HEK293T (cell line): Measurements from ENCODE around the gene VILL.

ENCODE experiments used
- CTCF ChIA-PET: fragments of 350-600 bp; formaldehyde crosslinking; extraction: SDS; loops from one replicate; lab custom pipeline; 2021; ENCODE audit warnings: antibody characterized with exemption, inconsistent platforms; lab: Yijun Ruan, JAX
- POLR2A ChIA-PET: fragments of 350-600 bp; formaldehyde crosslinking; extraction: SDS; loops from one replicate; lab custom pipeline; 2020; ENCODE audit warnings: antibody characterized with exemption, inconsistent platforms; lab: Yijun Ruan, JAX
- DNase-seq: peaks from one replicate; pipeline ENCODE4 v3.0.0; 2012; ENCODE audit warnings: mixed read lengths; ENCODE audit errors: extremely low spot score
- ARNT ChIP-seq: fragments of 450-650 bp; IDR thresholded peaks from 2 replicates; pipeline ENCODE4 v1.6.1; 2017; ENCODE audit warnings: mild to moderate bottlenecking
- BHLHE40 ChIP-seq: fragments of 450-650 bp; IDR thresholded peaks from 2 replicates; pipeline ENCODE4 v1.6.1; 2016; ENCODE audit warnings: mild to moderate bottlenecking, moderate library complexity, borderline replicate concordance
- CTBP1 ChIP-seq: fragments of 450-650 bp; IDR thresholded peaks from 2 replicates; pipeline ENCODE4 v1.6.1; 2016; ENCODE audit warnings: borderline replicate concordance
- ELF4 ChIP-seq: fragments of 450-650 bp; IDR thresholded peaks from 2 replicates; pipeline ENCODE4 v1.6.1; 2017; ENCODE audit warnings: antibody characterized with exemption
- FOXA1 ChIP-seq: fragments of 450-650 bp; IDR thresholded peaks from 2 replicates; pipeline ENCODE4 v1.6.1; 2016; ENCODE audit warnings: mild to moderate bottlenecking
- FOXK2 ChIP-seq: fragments of 450-650 bp; IDR thresholded peaks from 2 replicates; pipeline ENCODE4 v1.6.1; 2016; ENCODE audit warnings: mild to moderate bottlenecking
- FOXM1 ChIP-seq: fragments of 450-650 bp; IDR thresholded peaks from 2 replicates; pipeline ENCODE4 v1.6.1; 2017; ENCODE audit warnings: mild to moderate bottlenecking, borderline replicate concordance
- HDGF ChIP-seq: fragments of 450-650 bp; IDR thresholded peaks from 2 replicates; pipeline ENCODE4 v1.6.1; 2017; ENCODE audit warnings: antibody characterized with exemption, borderline replicate concordance
- L3MBTL2 ChIP-seq: fragments of 450-650 bp; conservative IDR thresholded peaks from 2 replicates; pipeline ENCODE4 v1.6.1; 2016; ENCODE audit warnings: mild to moderate bottlenecking
- LEF1 ChIP-seq: fragments of 450-650 bp; IDR thresholded peaks from 2 replicates; pipeline ENCODE4 v1.6.1; 2017; ENCODE audit warnings: mild to moderate bottlenecking, borderline replicate concordance
- NFRKB ChIP-seq: fragments of 450-650 bp; IDR thresholded peaks from 2 replicates; pipeline ENCODE4 v1.6.1; 2016; ENCODE audit warnings: mild to moderate bottlenecking, moderate library complexity
- SP1 ChIP-seq: fragments of 450-650 bp; IDR thresholded peaks from 2 replicates; pipeline ENCODE4 v1.6.1; 2017
- SUZ12 ChIP-seq: fragments of 450-650 bp; IDR thresholded peaks from 2 replicates; pipeline ENCODE4 v1.6.1; 2016; ENCODE audit warnings: mild to moderate bottlenecking
- TARDBP ChIP-seq: fragments of 450-650 bp; IDR thresholded peaks from 2 replicates; pipeline ENCODE4 v1.6.1; 2016
- ZNF384 ChIP-seq: fragments of 450-650 bp; IDR thresholded peaks from 2 replicates; pipeline ENCODE4 v1.6.1; 2016
- TF ChIP-seq, protein P1 (sequence below): fragments of 450-650 bp; IDR thresholded peaks from 2 replicates; pipeline ENCODE4 v1.6.1; 2016

The VILL gene

DNA sequence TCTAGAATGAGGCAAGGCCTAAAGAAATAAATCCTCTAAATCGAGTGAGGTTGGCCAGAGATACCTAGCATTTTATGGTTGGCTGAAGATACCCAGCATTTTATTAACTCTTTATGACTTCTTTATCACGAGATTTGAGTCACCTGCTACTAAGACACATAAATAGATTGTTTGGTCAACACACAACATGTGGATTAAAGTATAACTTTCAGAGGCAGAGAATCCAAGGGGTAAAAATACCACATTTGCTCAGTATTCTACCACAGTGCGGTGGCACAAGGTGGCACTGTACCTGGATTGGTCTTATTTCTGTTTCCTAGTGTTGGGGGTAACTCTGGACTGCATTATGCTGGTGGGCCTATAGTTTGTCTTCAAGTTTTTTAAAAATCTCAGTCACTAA lies 27.0 kb upstream of the VILL start:
- DNase-seq = no peak
- CTCF ChIA-PET = interaction anchor here (0.9 to 1.3 kb wide), 3 partner anchors 8 to 33 kb away, joined by 3 read pairs; no protein-coding TSS in a partner anchor
- POLR2A ChIA-PET = no interaction called here
- TF ChIP-seq HDGF = no peak
- no peak for TF ChIP-seq FOXA1

DNA sequence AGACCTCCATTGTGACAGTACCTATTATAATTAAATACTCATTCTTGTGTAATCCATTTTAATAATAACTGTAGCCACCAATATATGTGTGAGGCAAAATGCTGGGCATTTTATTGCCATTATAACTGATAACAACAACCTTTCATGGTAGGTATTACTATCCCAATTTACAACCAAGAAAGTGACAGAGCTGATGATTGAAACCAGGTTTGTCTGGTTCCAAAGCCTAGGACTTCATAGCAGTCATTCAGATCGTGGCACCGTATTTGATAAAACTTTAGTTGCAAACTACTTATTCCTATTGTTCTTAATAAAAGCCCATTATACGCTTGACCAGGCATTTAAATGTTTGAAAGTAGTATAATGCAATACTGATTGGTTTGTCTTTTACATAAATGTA lies 26.4 kb upstream of the VILL start:
- ChIA-PET CTCF (interaction anchor here (0.9 to 4.3 kb wide), 4 partner anchors 9 to 109 kb away, joined by 3 to 56 read pairs (median 3); no protein-coding TSS in a partner anchor), POLR2A (no interaction called here)
- DNase-seq = no peak
- no peak for TF ChIP-seq FOXM1
- TF ChIP-seq TARDBP = no peak
- no peak for TF ChIP-seq ARNT
- no peak for TF ChIP-seq ZNF384
- no peak for TF ChIP-seq BHLHE40
- TF ChIP-seq, protein P1, sequence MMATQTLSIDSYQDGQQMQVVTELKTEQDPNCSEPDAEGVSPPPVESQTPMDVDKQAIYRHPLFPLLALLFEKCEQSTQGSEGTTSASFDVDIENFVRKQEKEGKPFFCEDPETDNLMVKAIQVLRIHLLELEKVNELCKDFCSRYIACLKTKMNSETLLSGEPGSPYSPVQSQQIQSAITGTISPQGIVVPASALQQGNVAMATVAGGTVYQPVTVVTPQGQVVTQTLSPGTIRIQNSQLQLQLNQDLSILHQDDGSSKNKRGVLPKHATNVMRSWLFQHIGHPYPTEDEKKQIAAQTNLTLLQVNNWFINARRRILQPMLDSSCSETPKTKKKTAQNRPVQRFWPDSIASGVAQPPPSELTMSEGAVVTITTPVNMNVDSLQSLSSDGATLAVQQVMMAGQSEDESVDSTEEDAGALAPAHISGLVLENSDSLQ = no peak
- no peak for TF ChIP-seq ELF4
- no peak for TF ChIP-seq L3MBTL2

DNA sequence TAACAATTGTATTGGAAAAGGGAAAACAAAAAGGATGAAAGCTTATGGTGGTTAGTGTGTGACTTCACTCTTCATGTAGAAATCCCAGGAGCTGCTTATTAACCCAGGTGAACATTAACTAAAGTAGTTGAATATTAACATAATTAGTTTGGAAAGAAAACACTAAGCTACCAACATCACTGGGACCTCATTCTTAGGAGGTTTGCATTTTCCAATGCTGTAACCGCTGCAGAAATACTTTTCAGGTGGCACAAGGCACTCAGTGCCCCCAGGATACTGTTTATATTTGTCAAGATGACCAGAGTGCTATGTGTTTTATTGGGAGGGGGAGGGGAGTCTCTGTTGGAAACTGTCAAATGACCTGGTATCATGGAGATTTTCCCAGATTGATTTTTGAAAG lies 25.9 kb upstream of the VILL start:
- CTCF ChIA-PET = interaction anchor here (0.6 to 4.3 kb wide), 4 partner anchors 9 to 110 kb away, joined by 3 to 56 read pairs (median 4); no protein-coding TSS in a partner anchor
- TF ChIP-seq ARNT = no peak
- no peak for TF ChIP-seq ELF4
- no peak for TF ChIP-seq FOXK2
- no peak for TF ChIP-seq BHLHE40
- TF ChIP-seq SUZ12 = no peak
- TF ChIP-seq, protein P1 = no peak
- TF ChIP-seq FOXA1 = no peak
- TF ChIP-seq LEF1 = no peak
- no peak for TF ChIP-seq NFRKB
- no peak for TF ChIP-seq SP1
- TF ChIP-seq FOXM1 = no peak
- TF ChIP-seq CTBP1 = no peak
- no peak for TF ChIP-seq ZNF384
- no peak for TF ChIP-seq L3MBTL2
- no peak for TF ChIP-seq HDGF
- TF ChIP-seq TARDBP = no peak
- no peak for DNase-seq
- POLR2A ChIA-PET = no interaction called here

DNA sequence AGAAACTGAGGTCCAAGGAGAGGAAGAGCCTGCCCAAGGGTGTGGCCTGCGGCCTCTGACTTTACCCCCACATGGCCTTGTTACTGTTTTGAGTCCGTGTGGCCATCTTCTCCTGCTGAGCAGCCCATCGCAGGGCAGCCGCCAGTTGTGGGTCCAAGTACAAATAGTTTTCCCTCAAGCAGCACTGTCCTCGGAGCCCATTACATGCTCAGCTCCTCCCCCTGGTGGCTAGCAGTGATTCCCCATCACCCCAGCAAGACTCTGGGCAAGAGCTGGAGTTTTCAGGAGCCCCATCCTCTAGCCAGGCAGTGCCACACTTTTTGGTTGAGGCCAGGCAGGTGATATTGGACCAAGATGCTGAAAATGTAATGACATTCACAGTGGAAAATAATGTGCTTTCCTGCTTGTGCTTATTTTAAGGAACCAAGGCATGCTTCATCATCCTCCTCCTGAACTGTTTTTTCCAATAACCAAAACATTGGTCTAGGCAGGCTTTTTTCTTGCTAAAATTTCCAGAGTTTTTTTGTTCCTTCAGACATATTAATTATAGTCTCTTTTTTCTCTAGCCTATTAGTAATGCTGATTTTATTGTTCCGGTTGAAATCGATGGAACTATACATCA lies 23.2 kb upstream of the VILL start:
- peak; percentile 76 for DNase-seq
- ChIA-PET CTCF (interaction anchor here (0.6 to 4.3 kb wide), 15 partner anchors 9 to 1406 kb away, joined by 3 to 56 read pairs (median 3); no protein-coding TSS in a partner anchor), POLR2A (no interaction called here)
- TF ChIP-seq HDGF = no peak

DNA sequence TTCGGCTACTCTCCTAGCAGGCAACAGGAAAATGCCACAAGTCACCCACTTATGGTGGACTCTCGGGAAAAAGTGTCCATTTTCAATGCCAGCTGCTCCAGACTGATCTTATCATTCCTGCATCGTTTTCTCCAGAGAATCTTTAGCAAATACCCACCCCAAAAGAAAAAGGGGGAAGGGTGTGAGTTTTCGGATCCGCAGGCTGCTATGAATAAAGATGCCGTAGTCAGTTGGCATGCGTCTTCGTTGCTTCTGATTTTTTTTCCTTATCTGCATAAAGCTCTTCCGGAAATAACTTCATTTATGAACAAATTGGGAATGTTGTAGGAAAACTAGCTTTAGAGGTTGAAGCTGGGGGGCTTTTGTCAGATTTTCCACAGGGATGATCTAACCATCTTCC lies 22.4 kb upstream of the VILL start:
- CTCF ChIA-PET = interaction anchor here (0.6 to 4.3 kb wide), 8 partner anchors 9 to 113 kb away, joined by 3 to 56 read pairs (median 4); no protein-coding TSS in a partner anchor
- POLR2A ChIA-PET = no interaction called here
- TF ChIP-seq ELF4 (no peak), ARNT (no peak), HDGF (no peak), LEF1 (no peak), SP1 (no peak), FOXK2 (no peak)
- DNase-seq = no peak

DNA sequence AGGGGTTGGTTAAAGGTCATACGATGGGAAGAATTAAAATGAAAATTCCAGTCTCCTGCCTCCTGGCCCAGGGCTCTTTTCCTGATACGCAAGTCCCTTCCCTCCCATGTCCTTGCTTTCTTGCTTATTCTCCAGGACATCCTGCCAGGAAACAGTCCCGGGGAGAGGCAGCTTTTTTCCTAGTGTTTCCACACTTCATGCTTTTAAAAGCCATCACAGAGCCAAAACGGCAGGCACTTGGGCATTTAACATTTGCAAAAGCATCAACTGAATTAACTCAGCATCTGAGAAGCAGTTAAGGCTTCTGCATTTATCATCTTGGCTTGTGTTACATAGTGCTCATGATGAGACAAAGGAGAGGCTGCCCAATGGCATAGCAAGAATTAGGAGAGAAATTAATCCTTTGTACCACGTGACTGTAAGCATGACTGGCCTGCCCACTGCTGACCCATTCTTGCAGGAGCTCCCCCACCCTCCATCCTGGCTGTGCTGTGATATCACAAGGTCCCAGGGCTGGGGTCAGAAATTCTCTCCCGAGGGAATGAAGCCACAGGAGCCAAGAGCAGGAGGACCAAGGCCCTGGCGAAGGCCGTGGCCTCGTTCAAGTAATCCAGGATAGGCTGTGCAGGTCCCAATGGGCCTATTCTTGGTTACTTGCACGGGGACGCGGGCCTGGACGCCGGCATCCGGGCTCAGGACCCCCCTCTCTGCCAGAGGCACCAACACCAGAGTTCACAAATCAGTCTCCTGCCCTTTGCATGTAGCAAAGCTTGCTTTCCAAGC lies 21.6 kb upstream of the VILL start:
- POLR2A ChIA-PET = no interaction called here
- TF ChIP-seq FOXK2 = no peak
- no peak for TF ChIP-seq SUZ12
- no peak for DNase-seq
- CTCF ChIA-PET = interaction anchor here (1.3 kb wide), 1 partner anchor 111 kb away, joined by 3 read pairs; no protein-coding TSS in a partner anchor

DNA sequence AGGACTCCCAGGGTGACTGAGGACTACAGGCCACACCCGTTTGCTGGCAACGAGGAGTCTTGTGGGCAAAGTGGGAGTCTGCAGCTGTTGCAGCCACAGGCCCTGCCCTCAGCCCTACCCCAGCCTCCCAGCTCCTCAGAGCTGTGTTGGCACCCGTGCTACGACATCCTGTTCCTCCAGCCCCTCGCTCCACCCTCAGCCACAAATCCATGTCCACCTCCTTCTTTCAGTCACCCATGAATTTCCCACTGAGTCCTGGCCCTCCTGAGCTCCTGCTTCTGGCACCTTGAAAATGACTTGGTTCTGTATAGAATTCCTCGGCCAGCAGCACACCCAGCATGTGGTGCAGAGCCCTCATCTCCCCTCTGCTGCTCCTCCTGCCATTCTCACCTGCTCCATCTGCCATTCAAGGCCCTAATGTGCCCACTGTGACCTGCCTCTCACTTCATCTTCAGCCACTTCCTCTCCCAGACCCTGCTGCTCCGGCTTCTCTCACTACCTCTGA lies 20.9 kb upstream of the VILL start:
- ChIA-PET CTCF (interaction anchor here (1.3 kb wide), 1 partner anchor 112 kb away, joined by 3 read pairs; no protein-coding TSS in a partner anchor), POLR2A (no interaction called here)
- TF ChIP-seq NFRKB (no peak), TARDBP (no peak), FOXA1 (no peak), FOXK2 (no peak), L3MBTL2 (no peak), FOXM1 (no peak), SUZ12 (no peak), BHLHE40 (no peak), CTBP1 (no peak), ARNT (no peak), HDGF (no peak), SP1 (no peak), ZNF384 (no peak), ELF4 (no peak)
- TF ChIP-seq, protein P1 = no peak
- no peak for DNase-seq
